GM12891 (cell line): ENCODE results near the gene SLC39A6.

Source experiments
- POLR2A ChIP-seq: IDR thresholded peaks from 2 replicates; pipeline ENCODE4 v1.6.1; 2011; ENCODE audit warnings: low read depth, low read length, control low read depth
- TAF1 ChIP-seq: IDR thresholded peaks from 2 replicates; pipeline ENCODE4 v1.6.1; 2011; ENCODE audit warnings: low read depth, low read length, control low read depth

GRCh38 chr18:36107477-36107876, 21.7 kb downstream of the SLC39A6 start:
- no peak for TF ChIP-seq TAF1
- no peak for TF ChIP-seq POLR2A
